Ammon's horn (tissue), 1 donor: ENCODE results near the gene PEX6.
"Not testable (repeated sequence)": the region's sequence is repeated elsewhere in the genome, so short reads cannot be mapped to it uniquely, and the experiment has no call there.

Source experiments
- DNase-seq: peaks from one replicate; pipeline ENCODE4 v3.0.0-alpha.2; 2016; ENCODE audit warnings: low spot score

The PEX6 gene

GRCh38 chr6:42966571-42966970 lies 12.4 kb downstream of the PEX6 start:
- no peak for DNase-seq

- no peak for DNase-seq
These were observed 15.0 kb downstream of the PEX6 start for GRCh38 chr6:42963855-42964605.

- no peak for DNase-seq
These were observed 15.7 kb downstream of the PEX6 start for GRCh38 chr6:42963179-42963854.

- DNase-seq, result no peak
These were observed 16.3 kb downstream of the PEX6 start for GRCh38 chr6:42962502-42963178.

GRCh38 chr6:42962096-42962495 lies 16.9 kb downstream of the PEX6 start:
- no peak for DNase-seq

- no peak for DNase-seq
These were observed 17.9 kb downstream of the PEX6 start for GRCh38 chr6:42961020-42961470.

GRCh38 chr6:42960243-42961019 lies 18.6 kb downstream of the PEX6 start, which contains the start of gene GNMT:
Gene GNMT (plus strand): TSS chr6:42960754. CDS start chr6:42960768, 14 bp downstream.
- DNase-seq, result no peak

GRCh38 chr6:42959917-42960242 lies 19.1 kb downstream of the PEX6 start:
- no peak for DNase-seq

GRCh38 chr6:42958125-42958524 lies 20.9 kb downstream of the PEX6 start:
- DNase-seq, result no peak

GRCh38 chr6:42954405-42954804 lies 24.6 kb downstream of the PEX6 start:
- DNase-seq, result not testable (repeated sequence)

- no peak for DNase-seq
These were observed 26.6 kb downstream of the PEX6 start for GRCh38 chr6:42952389-42952788.

- no peak for DNase-seq
These were observed 31.0 kb downstream of the PEX6 start for GRCh38 chr6:42947950-42948349.

- DNase-seq, result no peak
These were observed 36.5 kb downstream of the PEX6 start for GRCh38 chr6:42942444-42942843.

- DNase-seq, result not testable (repeated sequence)
These were observed 37.6 kb downstream of the PEX6 start for GRCh38 chr6:42941356-42941755.

- no peak for DNase-seq
These were observed 38.4 kb downstream of the PEX6 start for GRCh38 chr6:42940493-42941045.

- no peak for DNase-seq
These were observed 39.2 kb downstream of the PEX6 start for GRCh38 chr6:42939810-42940167.

- DNase-seq, result no peak
These were observed 39.8 kb downstream of the PEX6 start for GRCh38 chr6:42938987-42939809.

GRCh38 chr6:42938428-42938796 lies 40.6 kb downstream of the PEX6 start:
- no peak for DNase-seq

GRCh38 chr6:42937548-42938427 lies 41.2 kb downstream of the PEX6 start:
- DNase-seq, result no peak

GRCh38 chr6:42936398-42936797 lies 42.6 kb downstream of the PEX6 start:
- DNase-seq, result no peak
